ENCODE measurements around the gene EOMES. TPM values are rescaled to one million over a fixed set of nuclear protein-coding genes. Genes with fewer than 3 reads are reported as not detected.

Gene EOMES
- total RNA-seq, 1 donor = 0.18 TPM

GRCh38 chr3:27708250-27708649, 13.9 kb downstream of the EOMES start:
- no peak overlapping the region for H3K4me3 ChIP-seq (ENCODE audit: low read depth, low read length)
- no peak for TF ChIP-seq CTCF (IDR thresholded peaks at IDR 0.05; ENCODE audit: insufficient read depth, low read length)
- peak; percentile 82 for DNase-seq (ENCODE audit: low read depth)

GRCh38 chr3:27699067-27699466, 23.1 kb downstream of the EOMES start:
- no peak for TF ChIP-seq CTCF (IDR thresholded peaks at IDR 0.05; ENCODE audit: insufficient read depth, low read length)
- no peak for DNase-seq (ENCODE audit: low read depth)
- no peak overlapping the region for H3K4me3 ChIP-seq (ENCODE audit: low read depth, low read length)

- no peak overlapping the region for H3K4me3 ChIP-seq (ENCODE audit: low read depth, low read length)
- TF ChIP-seq CTCF (IDR thresholded peaks at IDR 0.05; ENCODE audit: insufficient read depth, low read length) = no peak
- no peak for DNase-seq (ENCODE audit: low read depth)
Measured at GRCh38 chr3:27696906-27697305, 25.2 kb downstream of the EOMES start.

- TF ChIP-seq CTCF (IDR thresholded peaks at IDR 0.05; ENCODE audit: insufficient read depth, low read length) = no peak
- no peak overlapping the region for H3K4me3 ChIP-seq (ENCODE audit: low read depth, low read length)
- no peak for DNase-seq (ENCODE audit: low read depth)
Measured at GRCh38 chr3:27695636-27696035, 26.5 kb downstream of the EOMES start.

GRCh38 chr3:27688053-27688452, 34.1 kb downstream of the EOMES start:
- no peak for TF ChIP-seq CTCF (IDR thresholded peaks at IDR 0.05; ENCODE audit: insufficient read depth, low read length)
- no peak overlapping the region for H3K4me3 ChIP-seq (ENCODE audit: low read depth, low read length)
- no peak for DNase-seq (ENCODE audit: low read depth)

- DNase-seq (ENCODE audit: low read depth) = peak; percentile 93
- TF ChIP-seq CTCF (IDR thresholded peaks at IDR 0.05; ENCODE audit: insufficient read depth, low read length) = no peak
- no peak overlapping the region for H3K4me3 ChIP-seq (ENCODE audit: low read depth, low read length)
Measured at GRCh38 chr3:27686642-27687041, 35.5 kb downstream of the EOMES start.

GRCh38 chr3:27685474-27685873, 36.6 kb downstream of the EOMES start:
- no peak overlapping the region for H3K4me3 ChIP-seq (ENCODE audit: low read depth, low read length)
- no peak for TF ChIP-seq CTCF (IDR thresholded peaks at IDR 0.05; ENCODE audit: insufficient read depth, low read length)

More at GRCh38 chr3:27685474-27685873, 36.6 kb downstream of the EOMES start:
- DNase-seq (ENCODE audit: low read depth) = no peak
